Erythroblast (primary cell): ENCODE results near the gene WDFY4.

ENCODE experiments used
- DNase-seq, 2 experiments: peaks; one replicate each; lab custom pipeline; 2025; lab: John Stamatoyannopoulos, UW
- GATA1 ChIP-seq: IDR thresholded peaks from 2 replicates; pipeline ENCODE4 v1.6.1; 2011; ENCODE audit warnings: low read depth, mild to moderate bottlenecking, control low read depth, low read length, moderate library complexity
- POLR2A ChIP-seq: IDR thresholded peaks from 2 replicates; pipeline ENCODE4 v1.6.1; 2011; ENCODE audit warnings: mild to moderate bottlenecking, low read length

WDFY4 gene

GRCh38 chr10:48940372-48940771 lies 255.7 kb downstream of the WDFY4 start:
- TF ChIP-seq POLR2A (no peak), GATA1 (no peak)
- no peak for DNase-seq

GRCh38 chr10:48940958-48941357 lies 256.3 kb downstream of the WDFY4 start:
- no peak for DNase-seq
- TF ChIP-seq GATA1 (no peak), POLR2A (no peak)

- TF ChIP-seq POLR2A, result no peak
- no peak for TF ChIP-seq GATA1
Observed at GRCh38 chr10:48941427-48942075, 256.9 kb downstream of the WDFY4 start.

GRCh38 chr10:48943096-48943495 lies 258.4 kb downstream of the WDFY4 start:
- TF ChIP-seq GATA1, result no peak
- TF ChIP-seq POLR2A, result no peak
- no peak for DNase-seq

More at GRCh38 chr10:48941427-48942075, 256.9 kb downstream of the WDFY4 start:
- no peak for DNase-seq

- TF ChIP-seq POLR2A, result no peak
- no peak for TF ChIP-seq GATA1
- no peak for DNase-seq
Observed at GRCh38 chr10:48944171-48944570, 259.5 kb downstream of the WDFY4 start.

- TF ChIP-seq GATA1, result no peak
- TF ChIP-seq POLR2A, result no peak
- DNase-seq, result no peak
Observed at GRCh38 chr10:48945441-48946130, 260.9 kb downstream of the WDFY4 start.

- TF ChIP-seq POLR2A (no peak), GATA1 (no peak)
- DNase-seq, result no peak
Observed at GRCh38 chr10:48946332-48946731, 261.7 kb downstream of the WDFY4 start.

- no peak for TF ChIP-seq GATA1
- no peak for TF ChIP-seq POLR2A
Observed at GRCh38 chr10:48946891-48947500, 262.3 kb downstream of the WDFY4 start.

GRCh38 chr10:48947690-48948469 lies 263.2 kb downstream of the WDFY4 start:
- TF ChIP-seq GATA1, result no peak
- no peak for TF ChIP-seq POLR2A
- no peak for DNase-seq

More at GRCh38 chr10:48946891-48947500, 262.3 kb downstream of the WDFY4 start:
- no peak for DNase-seq

- TF ChIP-seq GATA1, result no peak
- TF ChIP-seq POLR2A, result no peak
Observed at GRCh38 chr10:48948470-48949037, 263.9 kb downstream of the WDFY4 start.

GRCh38 chr10:48951707-48952106 lies 267.0 kb downstream of the WDFY4 start:
- TF ChIP-seq POLR2A, result no peak
- no peak for TF ChIP-seq GATA1
- DNase-seq, result no peak

More at GRCh38 chr10:48948470-48949037, 263.9 kb downstream of the WDFY4 start:
- no peak for DNase-seq

- TF ChIP-seq GATA1 (no peak), POLR2A (no peak)
- DNase-seq, result no peak
Observed at GRCh38 chr10:48957361-48958151, 272.9 kb downstream of the WDFY4 start.

GRCh38 chr10:48958598-48959190 lies 274.0 kb downstream of the WDFY4 start:
- TF ChIP-seq GATA1 (no peak), POLR2A (no peak)
- no peak for DNase-seq
